CD4-positive, alpha-beta T cell (primary cell): ENCODE measurements around the gene CFAP300. TPM values are rescaled to one million over a fixed set of nuclear protein-coding genes. Genes with fewer than 3 reads are reported as not detected.

ENCODE experiments used
- ATAC-seq: fragments of 200-7000 bp; cut with Tn5 transposase; one replicate; pipeline ENCODE4 v1.10.0; 2022; ENCODE audit warnings: mild to moderate bottlenecking; ENCODE audit not compliant: poor library complexity
- CTCF ChIA-PET: fragments of 350-600 bp; sonication (Branson Sonifier 250); formaldehyde crosslinking; loops from one replicate; lab custom pipeline; 2021; ENCODE audit warnings: antibody characterized with exemption, inconsistent platforms; lab: Charles Lee
- POLR2A ChIA-PET: fragments of 350-600 bp; sonication (Branson Sonifier 250); formaldehyde crosslinking; loops from one replicate; lab custom pipeline; 2021; ENCODE audit warnings: antibody characterized with exemption, inconsistent platforms; lab: Charles Lee
- DNase-seq, 14 experiments: peaks; one replicate each; pipeline ENCODE4 v3.0.0-alpha.2; 2013 to 2020; ENCODE audit warnings: mixed read lengths in 2 of 14
- H3K27ac ChIP-seq, 2 donors: one replicate each; pipeline versions ENCODE4 v1.5.1 to v1.7.0; 2013; ENCODE audit warnings: low read length in 2 of 2, low read depth in 1 of 2, mild to moderate bottlenecking in 1 of 2
- H3K27me3 ChIP-seq, 2 experiments: 1 replicate in 1 of 2; 2 replicates in 1 of 2; pipeline versions ENCODE4 v1.6.1 to v1.7.0; 2013; ENCODE audit warnings: low read length in 2 of 2, control low read depth in 1 of 2, mild to moderate bottlenecking in 1 of 2, moderate library complexity in 1 of 2; ENCODE audit not compliant: insufficient read depth in 2 of 2, control insufficient read depth in 1 of 2
- H3K36me3 ChIP-seq: one replicate; pipeline ENCODE4 v1.6.1; 2013; ENCODE audit warnings: low read length, control low read depth; ENCODE audit not compliant: insufficient read depth
- H3K4me1 ChIP-seq: one replicate; pipeline ENCODE4 v1.6.1; 2013; ENCODE audit warnings: low read length, control low read depth; ENCODE audit not compliant: insufficient read depth
- H3K4me3 ChIP-seq: one replicate; pipeline ENCODE4 v1.5.1; 2013; ENCODE audit warnings: mild to moderate bottlenecking, low read length, moderate library complexity
- H3K9me3 ChIP-seq, 2 experiments: 1 replicate in 1 of 2; 2 replicates in 1 of 2; pipeline versions ENCODE4 v1.6.1 to v1.7.0; 2013; ENCODE audit warnings: low read length in 2 of 2, mild to moderate bottlenecking in 2 of 2, control low read depth in 1 of 2, moderate library complexity in 1 of 2; ENCODE audit not compliant: control insufficient read depth in 1 of 2, insufficient read depth in 1 of 2
- H3K27ac Mint-ChIP-seq: one replicate; pipeline ENCODE4 v1.8.0; 2020; ENCODE audit warnings: mixed read lengths
- H3K27me3 Mint-ChIP-seq: one replicate; pipeline ENCODE4 v1.8.0; 2021; ENCODE audit warnings: mixed read lengths
- H3K36me3 Mint-ChIP-seq: one replicate; pipeline ENCODE4 v1.8.0; 2021; ENCODE audit warnings: low read depth, mixed read lengths
- H3K4me1 Mint-ChIP-seq: one replicate; pipeline ENCODE4 v1.8.0; 2021; ENCODE audit warnings: low read depth, mixed read lengths
- H3K4me3 Mint-ChIP-seq: one replicate; pipeline ENCODE4 v1.8.0; 2020; ENCODE audit warnings: mild to moderate bottlenecking, mixed read lengths
- H3K9me3 Mint-ChIP-seq: one replicate; pipeline ENCODE4 v1.8.0; 2020; ENCODE audit warnings: mixed read lengths
- intact Hi-C, 2 experiments: fragments of 100-400 bp; cut with DNase I in 1 of 2; cut with micrococcal nuclease in 1 of 2; formaldehyde crosslinking; loops; one replicate each; pipeline versions ENCODE4 v1.15.1 to v1.9.0; 2023 to 2025; cut with DNase I, micrococcal nuclease
- total RNA-seq, 174 experiments: library from RNA in 2 of 174; stranded (reverse) in 2 of 174; gene quantifications; one replicate each; pipeline ENCODE4 v1.2.3 and lab custom pipeline; 2021 to 2026
- TF ChIP-seq, protein P1 (sequence below): fragments of 200-600 bp; IDR thresholded peaks from one replicate; pipeline ENCODE4 v1.8.0; 2022; ENCODE audit warnings: antibody characterized with exemption, mild to moderate bottlenecking

The CFAP300 gene
- total RNA-seq, 2 experiments from 2014 or later, result not detected

DNA sequence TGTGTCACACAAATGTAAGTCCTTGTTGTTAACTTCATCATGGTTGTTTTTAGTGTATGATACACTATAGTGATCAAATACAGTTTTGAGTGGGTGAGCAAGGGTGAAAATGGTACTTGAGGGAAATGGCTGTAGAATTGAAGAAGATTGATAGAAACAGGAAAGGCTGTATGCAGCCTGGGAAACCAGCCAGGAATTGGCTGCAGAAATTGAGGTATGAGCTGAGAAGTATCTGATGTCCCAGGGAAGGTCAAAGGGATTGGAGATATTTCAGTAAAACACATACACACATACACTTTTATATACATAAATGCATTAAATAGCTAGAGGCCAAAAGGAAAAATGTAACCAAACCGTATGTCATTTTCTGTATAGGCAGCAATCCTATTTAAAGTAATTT, 49.9 kb downstream of the CFAP300 start:
- H3K36me3 Mint-ChIP-seq, result no peaks in the 10 kb centered on the region
- DNase-seq (no peak), ATAC-seq (no peak)
- intact Hi-C loops, result no loop called here
- no peaks in the 10 kb centered on the region for H3K36me3 ChIP-seq
- H3K27ac ChIP-seq, result no peak overlapping the region
- H3K4me1 ChIP-seq, result no peaks in the 10 kb centered on the region
- no peak overlapping the region for H3K4me3 Mint-ChIP-seq
- H3K27me3 Mint-ChIP-seq, result peaks cover 13% of the 10 kb centered on the region
- no peaks in the 10 kb centered on the region for H3K27me3 ChIP-seq
- H3K4me3 ChIP-seq, result no peak overlapping the region
- no peaks in the 10 kb centered on the region for H3K9me3 Mint-ChIP-seq
- POLR2A ChIA-PET, result no interaction called here
- TF ChIP-seq, protein P1, sequence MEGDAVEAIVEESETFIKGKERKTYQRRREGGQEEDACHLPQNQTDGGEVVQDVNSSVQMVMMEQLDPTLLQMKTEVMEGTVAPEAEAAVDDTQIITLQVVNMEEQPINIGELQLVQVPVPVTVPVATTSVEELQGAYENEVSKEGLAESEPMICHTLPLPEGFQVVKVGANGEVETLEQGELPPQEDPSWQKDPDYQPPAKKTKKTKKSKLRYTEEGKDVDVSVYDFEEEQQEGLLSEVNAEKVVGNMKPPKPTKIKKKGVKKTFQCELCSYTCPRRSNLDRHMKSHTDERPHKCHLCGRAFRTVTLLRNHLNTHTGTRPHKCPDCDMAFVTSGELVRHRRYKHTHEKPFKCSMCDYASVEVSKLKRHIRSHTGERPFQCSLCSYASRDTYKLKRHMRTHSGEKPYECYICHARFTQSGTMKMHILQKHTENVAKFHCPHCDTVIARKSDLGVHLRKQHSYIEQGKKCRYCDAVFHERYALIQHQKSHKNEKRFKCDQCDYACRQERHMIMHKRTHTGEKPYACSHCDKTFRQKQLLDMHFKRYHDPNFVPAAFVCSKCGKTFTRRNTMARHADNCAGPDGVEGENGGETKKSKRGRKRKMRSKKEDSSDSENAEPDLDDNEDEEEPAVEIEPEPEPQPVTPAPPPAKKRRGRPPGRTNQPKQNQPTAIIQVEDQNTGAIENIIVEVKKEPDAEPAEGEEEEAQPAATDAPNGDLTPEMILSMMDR, result no peak
- H3K27ac Mint-ChIP-seq, result no peak overlapping the region
- H3K4me1 Mint-ChIP-seq, result no peaks in the 10 kb centered on the region
- CTCF ChIA-PET, result no interaction called here
- no peaks in the 10 kb centered on the region for H3K9me3 ChIP-seq

DNA sequence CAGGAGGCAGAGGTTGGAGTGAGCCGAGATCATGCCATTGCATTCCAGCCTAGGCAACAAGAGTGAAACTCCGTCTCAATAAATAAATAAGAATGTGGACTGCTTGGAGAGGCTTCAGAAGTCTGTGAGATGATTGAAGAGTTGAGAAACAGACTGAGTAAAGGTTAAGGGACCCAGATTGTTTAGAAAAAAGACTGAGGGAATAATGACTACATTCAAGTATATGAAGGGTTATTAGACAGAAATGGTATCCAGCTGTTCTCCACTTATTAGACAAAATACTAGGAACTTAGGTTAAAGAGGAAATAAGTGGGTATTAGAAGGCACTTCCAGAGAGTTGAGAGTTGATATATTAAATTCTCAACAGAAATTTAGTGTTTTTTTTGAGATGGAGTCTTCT, 52.5 kb downstream of the CFAP300 start:
- no peak for DNase-seq
- no peaks in the 10 kb centered on the region for H3K9me3 ChIP-seq
- H3K4me3 ChIP-seq, result no peak overlapping the region
- Mint-ChIP-seq H3K4me3 (no peak overlapping the region), H3K27me3 (peaks cover 20% of the 10 kb centered on the region), H3K9me3 (no peaks in the 10 kb centered on the region), H3K27ac (no peak overlapping the region), H3K36me3 (no peaks in the 10 kb centered on the region), H3K4me1 (no peaks in the 10 kb centered on the region)
- CTCF ChIA-PET, result no interaction called here
- no peaks in the 10 kb centered on the region for H3K27me3 ChIP-seq
- H3K36me3 ChIP-seq, result no peaks in the 10 kb centered on the region
- TF ChIP-seq, protein P1, result no peak
- no peak overlapping the region for H3K27ac ChIP-seq
- POLR2A ChIA-PET, result no interaction called here
- no peak for ATAC-seq
- intact Hi-C loops, result no loop called here
- no peaks in the 10 kb centered on the region for H3K4me1 ChIP-seq

DNA sequence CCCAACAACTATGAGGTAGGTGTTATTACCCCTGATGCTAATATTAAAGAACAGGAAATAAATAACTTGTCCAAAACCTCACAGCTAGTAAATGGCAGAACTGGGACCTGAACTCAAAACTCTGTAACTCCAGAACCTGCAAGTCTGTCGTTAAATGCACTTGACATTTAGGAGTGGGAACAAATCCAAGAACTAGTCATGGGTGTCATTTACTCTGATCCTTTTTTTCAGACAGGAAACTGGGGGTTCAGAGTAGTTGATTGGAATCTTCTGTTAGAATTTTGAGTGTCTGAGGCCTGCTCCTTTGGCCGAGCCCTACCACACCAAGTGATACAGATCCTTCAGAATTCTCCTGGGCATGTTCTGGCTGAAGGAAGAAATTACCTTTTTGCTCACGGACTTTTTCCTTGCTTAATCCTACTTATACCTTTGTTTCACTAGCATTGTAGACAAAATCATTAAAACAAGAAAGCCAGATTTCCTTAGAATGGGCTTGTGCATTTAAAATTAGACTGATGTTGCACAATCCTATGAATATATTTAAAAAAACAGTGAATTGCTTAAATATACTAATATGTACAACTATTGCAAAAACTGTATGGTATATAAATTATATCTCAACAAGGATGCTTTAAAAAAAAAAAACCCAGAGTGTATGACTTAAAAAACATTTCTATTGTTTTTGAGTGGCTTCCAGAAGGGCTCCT, 61.6 kb downstream of the CFAP300 start:
- H3K4me1 Mint-ChIP-seq, result peaks cover 12% of the 10 kb centered on the region
- H3K36me3 ChIP-seq, result no peaks in the 10 kb centered on the region
- POLR2A ChIA-PET, result no interaction called here
- peaks cover 14 to 42% of the 10 kb centered on the region in 2 experiments for H3K27me3 ChIP-seq
- H3K4me3 Mint-ChIP-seq, result peak overlapping the region; percentile 94
- peaks cover 0 to 3% of the 10 kb centered on the region in 2 experiments for H3K9me3 ChIP-seq
- CTCF ChIA-PET, result no interaction called here
- ATAC-seq (no peak), DNase-seq (no peak)
- no peak overlapping the region for H3K4me3 ChIP-seq
- no peak overlapping the region for H3K27ac Mint-ChIP-seq
- H3K4me1 ChIP-seq, result peaks cover 15% of the 10 kb centered on the region
- H3K36me3 Mint-ChIP-seq, result no peaks in the 10 kb centered on the region
- H3K9me3 Mint-ChIP-seq, result no peaks in the 10 kb centered on the region
- intact Hi-C loops, result no loop called here
- no peak overlapping the region for H3K27ac ChIP-seq
- TF ChIP-seq, protein P1, result no peak
- peaks cover 61% of the 10 kb centered on the region for H3K27me3 Mint-ChIP-seq
